Esophagus squamous epithelium (tissue), 4 donors: ENCODE results near the gene CELF4.

ENCODE experiments used
- CTCF ChIP-seq, 6 experiments: fragments of 450-650 bp in 4 of 6; fragments of 200-600 bp in 2 of 6; sonication (generic) in 2 of 6; IDR thresholded peaks; one replicate each; pipeline ENCODE4 v1.5.1; 2016 to 2019; ENCODE audit warnings: antibody characterized with exemption in 6 of 6, mild to moderate bottlenecking in 4 of 6, moderate library complexity in 4 of 6
- POLR2A ChIP-seq, 4 donors: fragments of 450-650 bp; IDR thresholded peaks; one replicate each; pipeline ENCODE4 v1.6.1; 2017; ENCODE audit warnings: antibody characterized with exemption in 4 of 4, mild to moderate bottlenecking in 4 of 4, moderate library complexity in 3 of 4

- TF ChIP-seq CTCF (IDR thresholded peaks at IDR 0.05): no peak
- TF ChIP-seq POLR2A (IDR thresholded peaks at IDR 0.05): no peak
Observed at GRCh38 chr18:37547196-37547827, 18.3 kb downstream of the CELF4 start.
